Spleen (tissue), 11 donors: ENCODE results near the gene LPO. TPM values are rescaled to one million over a fixed set of nuclear protein-coding genes. Genes with fewer than 3 reads are reported as not detected.

ENCODE experiments used
- DNase-seq: peaks from one replicate; pipeline ENCODE4 v3.0.0-alpha.2; 2020
- H3K27ac ChIP-seq, 8 donors: fragments of 200-600 bp; sonication (generic) in 7 of 8; 1 replicate in 4 of 8; 2 replicates in 4 of 8; pipeline versions ENCODE4 v1.5.0 to v1.8.0; 2016 to 2021; ENCODE audit warnings: inconsistent platforms in 4 of 8, mild to moderate bottlenecking in 4 of 8, moderate library complexity in 1 of 8
- H3K27me3 ChIP-seq, 7 donors: fragments of 200-600 bp; sonication (generic) in 6 of 7; replicated peaks in 1 of 7; 1 replicate in 4 of 7; 2 replicates in 3 of 7; pipeline versions ENCODE4 v1.5.0 to v1.8.0; 2016 to 2021; ENCODE audit warnings: inconsistent platforms in 3 of 7, mild to moderate bottlenecking in 1 of 7
- H3K36me3 ChIP-seq, 6 donors: fragments of 200-600 bp; sonication (generic) in 5 of 6; 1 replicate in 4 of 6; 2 replicates in 2 of 6; pipeline versions ENCODE4 v1.5.0 to v1.8.0; 2016 to 2021; ENCODE audit warnings: inconsistent platforms in 2 of 6
- H3K4me1 ChIP-seq, 6 donors: fragments of 200-600 bp; sonication (generic) in 5 of 6; 1 replicate in 3 of 6; 2 replicates in 3 of 6; pipeline versions ENCODE4 v1.5.0 to v1.8.0; 2016 to 2021; ENCODE audit warnings: inconsistent platforms in 3 of 6
- H3K4me3 ChIP-seq, 8 donors: fragments of 200-600 bp; sonication (generic) in 7 of 8; 1 replicate in 4 of 8; 2 replicates in 4 of 8; pipeline versions ENCODE4 v1.5.0 to v1.8.0; 2016 to 2021; ENCODE audit warnings: inconsistent platforms in 4 of 8, mild to moderate bottlenecking in 4 of 8, moderate library complexity in 2 of 8
- H3K9me3 ChIP-seq, 8 donors: fragments of 200-600 bp; sonication (generic) in 7 of 8; 1 replicate in 4 of 8; 2 replicates in 4 of 8; pipeline versions ENCODE4 v1.5.0 to v1.8.0; 2016 to 2021; ENCODE audit warnings: inconsistent platforms in 4 of 8
- CTCF ChIP-seq, 11 experiments: fragments of 200-600 bp in 7 of 11; fragments of 450-650 bp in 4 of 11; sonication (generic) in 4 of 11; IDR thresholded peaks in 8 of 11; conservative IDR thresholded peaks in 3 of 11; 1 replicate in 7 of 11; 2 replicates in 4 of 11; pipeline versions ENCODE4 v1.4.0 to v1.8.0; 2016 to 2021; ENCODE audit warnings: antibody characterized with exemption in 11 of 11, inconsistent platforms in 4 of 11, mild to moderate bottlenecking in 1 of 11
- POLR2A ChIP-seq, 3 donors: fragments of 450-650 bp; IDR thresholded peaks; one replicate each; pipeline ENCODE4 v1.5.1; 2017; ENCODE audit warnings: antibody characterized with exemption in 3 of 3, mild to moderate bottlenecking in 1 of 3
- POLR2AphosphoS5 ChIP-seq, 3 donors: sonication (generic); formaldehyde crosslinking; IDR thresholded peaks; one replicate each; pipeline ENCODE4 v1.5.1; 2017; ENCODE audit warnings: antibody characterized with exemption in 3 of 3
- WGBS, 5 donors: extraction: QIAGEN DNeasy Blood & Tissue Kit in 3 of 5; methylation state at CpG; one replicate each; pipeline versions ENCODE4 v1.1.5 to v1.1.7; 2013 to 2018; 5-methylcytosine and 5-hydroxymethylcytosine counted together
- intact Hi-C: fragments of 100-400 bp; cut with DNase I; formaldehyde crosslinking; loops from one replicate; pipeline ENCODE4 v1.15.0; 2023; ENCODE audit warnings: low total_unique reads
- polyA plus RNA-seq, 3 donors: library from polyadenylated mRNA; stranded (reverse); fragments of 200-250 nt; gene quantifications; one replicate each; pipeline ENCODE4 v1.2.1, GENCODE V29; 2013
- total RNA-seq, 7 donors: library from RNA; depleted of rRNA in 3 of 7; stranded (reverse); fragments of >200 nt in 3 of 7; fragmentation: NEBNext Ultra II Directional in 4 of 7; extraction: Animal tissue kit (Norgen Biotek cat#: 25700) in 4 of 7; gene quantifications; one replicate each; pipeline versions ENCODE4 v1.1.0 to v1.2.1, GENCODE V29; 2016 to 2021
- donor health status: healthy with polysubstance abuse.
- donor health status: DM: no; HTN: no; CAD: no; lungs with moderate emphysema.
- donor health status: DM: no; HTN: no; CAD: no.
- donor health status: Bipolar disorder and iron deficiency.
- donor health status: healthy.
- donor health status: DM: no; HTN: no; CAD: no.
- donor health status: DM: yes; HTN: yes; CAD: no.

Gene LPO
- total and polyA plus RNA-seq, 10 donors: 0.02 to 0.10 (median 0.06) TPM; not detected in 7

- intact Hi-C loops: no loop called here
- H3K9me3 ChIP-seq: no peaks in the 10 kb centered on the region
- peaks cover 0 to 42% (median 9%) of the 10 kb centered on the region in 7 donors for H3K27me3 ChIP-seq
- peak overlapping the region in 1 of 8 donors; percentile 78 for H3K4me3 ChIP-seq
- no peak for TF ChIP-seq CTCF (IDR thresholded peaks at IDR 0.05 in 8 of 11, conservative IDR thresholded peaks at IDR 0.05 in 3 of 11)
- no peak for TF ChIP-seq POLR2A (IDR thresholded peaks at IDR 0.05)
- TF ChIP-seq POLR2AphosphoS5 (IDR thresholded peaks at IDR 0.05): no peak
- no peaks in the 10 kb centered on the region for H3K36me3 ChIP-seq
- WGBS, 5 donors: 87 to 96% (median 93%) methylated on average over 12 of the region's 12 CpGs
- DNase-seq: no peak
- no peak overlapping the region for H3K27ac ChIP-seq
- H3K4me1 ChIP-seq: peaks cover 4 to 29% (median 13%) of the 10 kb centered on the region in 6 donors
These were observed 12.1 kb downstream of the LPO start for GRCh38 chr17:58250344-58251011.

- H3K36me3 ChIP-seq: no peaks in the 10 kb centered on the region
- H3K4me1 ChIP-seq: peaks cover 4 to 29% (median 13%) of the 10 kb centered on the region in 6 donors
- no peak overlapping the region for H3K4me3 ChIP-seq
- peaks cover 0 to 34% (median 9%) of the 10 kb centered on the region in 7 donors for H3K27me3 ChIP-seq
- TF ChIP-seq POLR2A (IDR thresholded peaks at IDR 0.05): no peak
- no peak for DNase-seq
- WGBS, 5 donors: 64 to 82% (median 76%) methylated on average over 1 to 9 of the region's 9 CpGs
- intact Hi-C loops: no loop called here
- no peak overlapping the region for H3K27ac ChIP-seq
- H3K9me3 ChIP-seq: no peaks in the 10 kb centered on the region
These were observed 13.8 kb downstream of the LPO start for GRCh38 chr17:58252141-58252540.

GRCh38 chr17:58253082-58253481 lies 14.7 kb downstream of the LPO start:
- Histone ChIP-seq H3K4me3 (no peak overlapping the region), H3K4me1 (peaks cover 4 to 21% (median 13%) of the 10 kb centered on the region in 6 donors), H3K36me3 (no peaks in the 10 kb centered on the region), H3K9me3 (no peaks in the 10 kb centered on the region), H3K27me3 (peaks cover 0 to 34% (median 9%) of the 10 kb centered on the region in 7 donors), H3K27ac (no peak overlapping the region)
- WGBS, 5 donors: 82 to 93% (median 85%) methylated on average over 3 of the region's 3 CpGs
- no peak for DNase-seq
- intact Hi-C loops: no loop called here
- TF ChIP-seq POLR2AphosphoS5 (IDR thresholded peaks at IDR 0.05): no peak
- TF ChIP-seq POLR2A (IDR thresholded peaks at IDR 0.05): no peak
- no peak for TF ChIP-seq CTCF (IDR thresholded peaks at IDR 0.05 in 8 of 11, conservative IDR thresholded peaks at IDR 0.05 in 3 of 11)

- Histone ChIP-seq H3K9me3 (no peaks in the 10 kb centered on the region), H3K4me1 (peaks cover 0 to 4% (median 3%) of the 10 kb centered on the region in 6 donors), H3K27me3 (peaks cover 0 to 25% (median 3%) of the 10 kb centered on the region in 7 donors), H3K27ac (no peak overlapping the region), H3K4me3 (no peak overlapping the region), H3K36me3 (no peaks in the 10 kb centered on the region)
- TF ChIP-seq CTCF (IDR thresholded peaks at IDR 0.05 in 8 of 11, conservative IDR thresholded peaks at IDR 0.05 in 3 of 11): no peak
- no peak for TF ChIP-seq POLR2AphosphoS5 (IDR thresholded peaks at IDR 0.05)
- TF ChIP-seq POLR2A (IDR thresholded peaks at IDR 0.05): no peak
- intact Hi-C loops: no loop called here
- peak; percentile 45 for DNase-seq
- 31 to 53% (median 50%) methylated on average over 8 of the region's 8 CpGs for WGBS, 5 donors
These were observed 16.4 kb downstream of the LPO start for GRCh38 chr17:58254803-58255202.
